ENCODE data around the gene ZNF805. TPM values are rescaled to one million over a fixed set of nuclear protein-coding genes. Genes with fewer than 3 reads are reported as not detected.

Gene ZNF805
- total and polyA plus RNA-seq, 2 of the 13 experiments (the other 11 are each of a cell fraction or from before 2014, with no cell fraction given) = 5.1 to 12.8 TPM

GRCh38 chr19:57280165-57280961 is 39.9 kb downstream of the ZNF805 start, which contains the start of gene ZNF460 (continued):
- TF ChIP-seq ZNF20 (CRISPR knock-in tag; IDR thresholded peaks at IDR 0.05) (no peak), MTF1 (CRISPR knock-in tag; IDR thresholded peaks at IDR 0.05) (no peak), CBX1 (IDR thresholded peaks at IDR 0.05; ENCODE audit: low read depth) (no peak), FOXK1 (CRISPR knock-in tag; IDR thresholded peaks at IDR 0.05; ENCODE audit: borderline replicate concordance, low read depth) (peak; percentile 80; the same call in 1 of the 2 replicates), SP2 (CRISPR knock-in tag; IDR thresholded peaks at IDR 0.05) (peak; percentile 96), GTF3A (CRISPR knock-in tag; conservative IDR thresholded peaks at IDR 0.05) (no peak), SRF (IDR thresholded peaks at IDR 0.05; ENCODE audit: low read depth, low read length) (no peak), ISL2 (CRISPR knock-in tag; IDR thresholded peaks at IDR 0.05) (peak; percentile 38; the same call in 1 of the 2 replicates), ZNF484 (CRISPR knock-in tag; IDR thresholded peaks at IDR 0.05; ENCODE audit: borderline replicate concordance, low read depth) (no peak), ZNF572 (CRISPR knock-in tag; IDR thresholded peaks at IDR 0.05) (0 out of 2 replicates have a peak, but pooled peaks have one; percentile 68), KAT7 (CRISPR knock-in tag; IDR thresholded peaks at IDR 0.05; ENCODE audit: borderline replicate concordance) (peak; percentile 97), MEIS1 (CRISPR knock-in tag; IDR thresholded peaks at IDR 0.05; ENCODE audit: borderline replicate concordance) (0 out of 2 replicates have a peak, but pooled peaks have one; percentile 52), ZNF746 (CRISPR knock-in tag; IDR thresholded peaks at IDR 0.05) (no peak), BCL6 (CRISPR knock-in tag; IDR thresholded peaks at IDR 0.05) (peak; percentile 32; the same call in 1 of the 2 replicates), ZSCAN30 (CRISPR knock-in tag; IDR thresholded peaks at IDR 0.05) (0 out of 2 replicates have a peak, but pooled peaks have one; percentile 19), ATF7 (IDR thresholded peaks at IDR 0.05) (peak; percentile 99), ATF7 (CRISPR knock-in tag; IDR thresholded peaks at IDR 0.05) (peak; percentile 94), TOPORS (CRISPR knock-in tag; IDR thresholded peaks at IDR 0.05) (0 out of 2 replicates have a peak, but pooled peaks have one; percentile 30), TBX3 (IDR thresholded peaks at IDR 0.05; ENCODE audit: borderline replicate concordance) (peak; percentile 3; the same call in 1 of the 2 replicates), ISX (CRISPR knock-in tag; conservative IDR thresholded peaks at IDR 0.05) (no peak), RELA (CRISPR knock-in tag; IDR thresholded peaks at IDR 0.05) (no peak), CHCHD3 (CRISPR knock-in tag; IDR thresholded peaks at IDR 0.05) (0 out of 2 replicates have a peak, but pooled peaks have one; percentile 44), ZNF784 (CRISPR knock-in tag; IDR thresholded peaks at IDR 0.05; ENCODE audit: borderline replicate concordance) (no peak), ZMYM2 (CRISPR knock-in tag; IDR thresholded peaks at IDR 0.05) (no peak; the same call in 1 of the 2 replicates), POGK (CRISPR knock-in tag; conservative IDR thresholded peaks at IDR 0.05) (0 out of 2 replicates have a peak, but pooled peaks have one; percentile 37)

All from HepG2 (cell line).